H1 (cell line): ENCODE data around the gene NHLH2. TPM values are rescaled to one million over a fixed set of nuclear protein-coding genes. Genes with fewer than 3 reads are reported as not detected.

ENCODE experiments used
- CTCF ChIA-PET: fragments of 300-600 bp; sonication (Branson Sonifier 250); formaldehyde crosslinking; loops from one replicate; lab custom pipeline; 2021; ENCODE audit not compliant: partially characterized antibody; lab: Charles Lee
- POLR2A ChIA-PET: fragments of 300-600 bp; sonication (Branson Sonifier 250); formaldehyde crosslinking; loops from one replicate; lab custom pipeline; 2021; ENCODE audit warnings: inconsistent platforms; ENCODE audit not compliant: partially characterized antibody; lab: Charles Lee
- DNase-seq, 2 experiments: peaks; one replicate each; pipeline versions ENCODE4 v3.0.0 to v3.0.0-alpha.2; 2010 to 2022; ENCODE audit warnings: low spot score in 2 of 2, low read depth in 1 of 2, mixed read lengths in 1 of 2
- FAIRE-seq: peaks from 2 replicates; lab custom pipeline; 2011; peaks lifted over from hg19 to GRCh38; lab: Jason Lieb, UNC
- H2AFZ ChIP-seq: 2 replicates; pipeline ENCODE4 v1.8.1; 2012; ENCODE audit warnings: low read length, inconsistent platforms
- H2AK5ac ChIP-seq: 2 replicates; pipeline ENCODE4 v1.6.1; 2013; ENCODE audit warnings: low read depth, low read length
- H2BK120ac ChIP-seq: replicated peaks from 2 replicates; pipeline ENCODE3; 2013; ENCODE audit warnings: low read depth, low read length, inconsistent platforms
- H2BK12ac ChIP-seq: 2 replicates; pipeline ENCODE4 v1.6.1; 2013; ENCODE audit warnings: low read depth, low read length
- H2BK15ac ChIP-seq: 2 replicates; pipeline ENCODE4 v1.6.1; 2013; ENCODE audit warnings: low read length
- H2BK20ac ChIP-seq: 2 replicates; pipeline ENCODE4 v1.6.1; 2013; ENCODE audit warnings: low read length
- H2BK5ac ChIP-seq: 2 replicates; pipeline ENCODE4 v1.6.1; 2013; ENCODE audit warnings: low read depth, low read length
- H3K14ac ChIP-seq: 2 replicates; pipeline ENCODE4 v1.6.1; 2013; ENCODE audit warnings: inconsistent platforms; ENCODE audit not compliant: insufficient read length
- H3K18ac ChIP-seq: 2 replicates; pipeline ENCODE4 v1.6.1; 2013; ENCODE audit warnings: low read length; ENCODE audit errors: extremely low read depth
- H3K23ac ChIP-seq: 2 replicates; pipeline ENCODE4 v1.6.1; 2013; ENCODE audit warnings: inconsistent platforms; ENCODE audit not compliant: insufficient read length
- H3K23me2 ChIP-seq: 2 replicates; pipeline ENCODE4 v1.6.1; 2013; ENCODE audit warnings: low read depth, low read length
- H3K27ac ChIP-seq: 2 replicates; pipeline ENCODE4 v1.6.1; 2011; ENCODE audit warnings: low read depth, low read length, inconsistent platforms
- H3K27me3 ChIP-seq, 4 experiments: replicated peaks in 1 of 4; 1 replicate in 1 of 4; 2 replicates in 3 of 4; pipeline versions ENCODE4 v1.6.1 to v1.8.1; 2011 to 2013; ENCODE audit warnings: low read length in 3 of 4, mild to moderate bottlenecking in 3 of 4, inconsistent platforms in 2 of 4, mixed read lengths in 2 of 4, moderate library complexity in 1 of 4; ENCODE audit not compliant: control insufficient read depth in 3 of 4, insufficient read depth in 3 of 4; ENCODE audit errors: extremely low read depth in 1 of 4
- H3K36me3 ChIP-seq, 4 experiments: 2 replicates each; pipeline versions ENCODE4 v1.6.1 to v1.8.1; 2011 to 2013; ENCODE audit warnings: mild to moderate bottlenecking in 4 of 4, low read length in 3 of 4, moderate library complexity in 2 of 4, control low read depth in 1 of 4, inconsistent platforms in 1 of 4; ENCODE audit not compliant: insufficient read depth in 4 of 4, control insufficient read depth in 2 of 4
- H3K4ac ChIP-seq: replicated peaks from 2 replicates; pipeline ENCODE3; 2013; ENCODE audit warnings: low read length, low read depth, mixed read lengths, inconsistent platforms; ENCODE audit not compliant: insufficient read length
- H3K4me1 ChIP-seq, 4 experiments: replicated peaks in 1 of 4; 1 replicate in 1 of 4; 2 replicates in 3 of 4; pipeline versions ENCODE4 v1.6.1 to v1.8.1; 2011 to 2013; ENCODE audit warnings: low read length in 3 of 4, inconsistent platforms in 2 of 4, mixed read lengths in 1 of 4; ENCODE audit not compliant: insufficient read depth in 4 of 4, control insufficient read depth in 3 of 4
- H3K4me2 ChIP-seq, 2 experiments: 2 replicates each; pipeline versions ENCODE4 v1.6.1 to v1.8.1; 2011 to 2013; ENCODE audit warnings: low read depth in 2 of 2, low read length in 2 of 2, control low read depth in 1 of 2, inconsistent platforms in 1 of 2, mild to moderate bottlenecking in 1 of 2; ENCODE audit not compliant: insufficient read depth in 1 of 2
- H3K4me3 ChIP-seq, 4 experiments: fragments of 200-600, 300-600 bp in 1 of 4; sonication (generic), shearing (Covaris generic), sonication (Bioruptor Twin) in 1 of 4; 2 replicates each; pipeline versions ENCODE4 v1.5.1 to v1.8.1; 2011 to 2016; ENCODE audit warnings: low read length in 4 of 4, low read depth in 3 of 4, control low read depth in 2 of 4, inconsistent platforms in 2 of 4, mild to moderate bottlenecking in 2 of 4, mixed read lengths in 1 of 4, moderate library complexity in 1 of 4; ENCODE audit not compliant: insufficient read depth in 2 of 4; ENCODE audit errors: extremely low read depth in 1 of 4
- H3K56ac ChIP-seq: replicated peaks from 2 replicates; pipeline ENCODE3; 2013; ENCODE audit warnings: low read depth, mild to moderate bottlenecking, mixed read lengths, low read length, inconsistent platforms; ENCODE audit not compliant: insufficient read length
- H3K79me1 ChIP-seq: 2 replicates; pipeline ENCODE4 v1.6.1; 2013; ENCODE audit warnings: low read depth, low read length, control low read depth
- H3K79me2 ChIP-seq, 2 experiments: 2 replicates each; pipeline versions ENCODE4 v1.6.1 to v1.8.1; 2012 to 2013; ENCODE audit warnings: low read length in 2 of 2, mild to moderate bottlenecking in 2 of 2, inconsistent platforms in 1 of 2; ENCODE audit not compliant: insufficient read depth in 2 of 2, control insufficient read depth in 1 of 2
- H3K9ac ChIP-seq, 4 experiments: replicated peaks in 1 of 4; 1 replicate in 1 of 4; 2 replicates in 3 of 4; pipeline versions ENCODE4 v1.6.1 to v1.8.1; 2011 to 2013; ENCODE audit warnings: low read depth in 3 of 4, low read length in 3 of 4, control low read depth in 2 of 4, mild to moderate bottlenecking in 2 of 4, moderate library complexity in 2 of 4, inconsistent platforms in 1 of 4; ENCODE audit errors: extremely low read depth in 1 of 4
- H3K9me3 ChIP-seq, 2 experiments: 2 replicates each; pipeline versions ENCODE4 v1.6.1 to v1.8.1; 2012 to 2013; ENCODE audit warnings: mild to moderate bottlenecking in 2 of 2, moderate library complexity in 2 of 2, control low read depth in 1 of 2, inconsistent platforms in 1 of 2, low read depth in 1 of 2, low read length in 1 of 2, mixed read lengths in 1 of 2; ENCODE audit not compliant: insufficient read depth in 2 of 2
- H4K20me1 ChIP-seq, 2 experiments: replicated peaks in 1 of 2; 2 replicates each; pipeline versions ENCODE3 to v1.8.1; 2011 to 2013; ENCODE audit warnings: inconsistent platforms in 2 of 2, low read length in 2 of 2, mild to moderate bottlenecking in 1 of 2; ENCODE audit not compliant: insufficient read depth in 2 of 2, control insufficient read depth in 1 of 2
- H4K5ac ChIP-seq: 2 replicates; pipeline ENCODE4 v1.6.1; 2013; ENCODE audit warnings: low read length, low read depth, mixed read lengths, inconsistent platforms; ENCODE audit not compliant: insufficient read length
- H4K8ac ChIP-seq: 2 replicates; pipeline ENCODE4 v1.8.0; 2013; ENCODE audit warnings: mild to moderate bottlenecking, moderate library complexity, low read length, inconsistent platforms; ENCODE audit not compliant: insufficient read depth; ENCODE audit errors: extremely low read depth
- H4K91ac ChIP-seq: replicated peaks from 2 replicates; pipeline ENCODE3; 2013; ENCODE audit warnings: low read length, mixed read lengths, inconsistent platforms; ENCODE audit not compliant: insufficient read length
- ASH2L ChIP-seq: fragments of 200-600, 300-600 bp; sonication (generic); IDR thresholded peaks from one replicate; pipeline ENCODE4 v1.7.1; 2017; ENCODE audit warnings: low read length
- CBX5 ChIP-seq: fragments of 300-800, 300-1000 bp; sonication (generic); IDR thresholded peaks from 2 replicates; pipeline ENCODE4 v1.7.1; 2016; ENCODE audit warnings: antibody characterized with exemption, low read length, low read depth
- CEBPB ChIP-seq: IDR thresholded peaks from 2 replicates; pipeline ENCODE4 v1.6.1; 2012; ENCODE audit warnings: low read depth, low read length
- GABPA ChIP-seq: IDR thresholded peaks from 2 replicates; pipeline ENCODE4 v1.6.1; 2011; ENCODE audit warnings: mild to moderate bottlenecking, low read length, moderate library complexity, borderline replicate concordance; ENCODE audit not compliant: insufficient read depth
- GTF2F1 ChIP-seq: IDR thresholded peaks from 2 replicates; pipeline ENCODE4 v1.6.1; 2012; ENCODE audit warnings: low read depth, low read length, improper control_type of control experiment, borderline replicate concordance
- HDAC2 ChIP-seq, 2 experiments: fragments of 300-600 bp in 1 of 2; sonication (generic) in 1 of 2; IDR thresholded peaks; 2 replicates each; pipeline ENCODE4 v1.6.1; 2011 to 2012; ENCODE audit warnings: low read depth in 2 of 2, low read length in 2 of 2, mild to moderate bottlenecking in 2 of 2, moderate library complexity in 2 of 2, borderline replicate concordance in 1 of 2, inconsistent platforms in 1 of 2
- HDAC6 ChIP-seq: IDR thresholded peaks from one replicate; pipeline ENCODE4 v1.7.1; 2012; ENCODE audit warnings: low read depth, mild to moderate bottlenecking, inconsistent platforms, low read length, moderate library complexity
- JUN ChIP-seq: IDR thresholded peaks from 2 replicates; pipeline ENCODE4 v1.6.1; 2011; ENCODE audit warnings: low read depth, mild to moderate bottlenecking, improper control_type of control experiment, low read length
- KDM1A ChIP-seq: fragments of 200-600, 300-600 bp; sonication (generic); IDR thresholded peaks from 2 replicates; pipeline ENCODE4 v1.7.1; 2016; ENCODE audit warnings: mild to moderate bottlenecking, low read length, borderline replicate concordance
- KDM5A ChIP-seq: fragments of 200-600 bp; IDR thresholded peaks from 2 replicates; pipeline ENCODE4 v1.7.1; 2012; ENCODE audit warnings: mild to moderate bottlenecking, low read length, inconsistent platforms, mixed read lengths
- RXRA ChIP-seq: IDR thresholded peaks from 2 replicates; pipeline ENCODE4 v1.6.1; 2011; ENCODE audit warnings: low read depth, mild to moderate bottlenecking, low read length, moderate library complexity; ENCODE audit not compliant: insufficient read depth
- SP1 ChIP-seq: IDR thresholded peaks from 2 replicates; pipeline ENCODE4 v1.6.1; 2011; ENCODE audit warnings: low read depth, low read length
- SP2 ChIP-seq: IDR thresholded peaks from 2 replicates; pipeline ENCODE4 v1.6.1; 2012; ENCODE audit warnings: mild to moderate bottlenecking, low read length, inconsistent platforms
- SUZ12 ChIP-seq: fragments of 200-600 bp; sonication (generic); IDR thresholded peaks from 2 replicates; pipeline ENCODE4 v1.6.1; 2012; ENCODE audit warnings: mild to moderate bottlenecking, inconsistent platforms, low read length, moderate library complexity, mixed read lengths
- TAF1 ChIP-seq: IDR thresholded peaks from 2 replicates; pipeline ENCODE4 v1.6.1; 2011; ENCODE audit warnings: mild to moderate bottlenecking, low read depth, low read length
- TAF7 ChIP-seq: optimal IDR thresholded peaks from 2 replicates; pipeline ENCODE3; 2011; ENCODE audit warnings: low read depth, mild to moderate bottlenecking, inconsistent platforms, low read length, moderate library complexity, borderline replicate concordance
- TBP ChIP-seq: IDR thresholded peaks from 2 replicates; pipeline ENCODE4 v1.6.1; 2011; ENCODE audit warnings: low read depth, low read length, improper control_type of control experiment
- polyA plus RNA-seq, 7 experiments: library from polyadenylated mRNA; depleted of rRNA in 3 of 7; stranded (reverse) in 5 of 7; unstranded in 2 of 7; fragments of >200 nt in 5 of 7; fragments of 200-250 nt in 2 of 7; gene quantifications; 1 replicate in 5 of 7; 2 replicates in 1 of 7; 4 replicates in 1 of 7; pipeline versions ENCODE4 v1.2.1 to v1.2.3, GENCODE V29; 2011 to 2013; ENCODE audit warnings: missing spikeins in 2 of 7, mixed read lengths in 2 of 7
- total RNA-seq: library from RNA; stranded (reverse); fragmentation: NEBNext Ultra II Directional; extraction: Animal tissue kit (Norgen Biotek cat#: 25700); gene quantifications from 2 replicates; pipeline ENCODE4 v1.2.1, GENCODE V29; 2021

Gene NHLH2
- total and polyA plus RNA-seq, 2 of the 8 experiments (the other 6 are each of a cell fraction or from before 2014, with no cell fraction given), result 0.92 to 1.1 TPM

DNA sequence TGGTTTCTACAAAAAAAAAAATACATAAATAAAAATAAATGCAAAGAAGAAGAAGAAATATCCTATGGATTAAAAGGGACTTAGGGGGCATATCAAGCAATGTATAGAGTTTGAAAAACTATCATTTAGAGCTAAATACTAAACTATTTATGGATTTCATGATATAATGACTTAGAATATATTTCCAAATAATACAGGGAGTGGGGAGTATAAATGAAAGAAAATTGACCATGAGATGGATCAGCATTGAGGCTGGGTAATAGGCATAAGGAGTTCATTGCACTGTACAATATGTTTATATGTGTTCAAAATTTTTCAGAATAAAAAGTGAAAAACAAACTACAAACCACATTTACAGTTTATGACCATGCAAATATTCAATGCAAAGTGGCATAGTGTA is 18.8 kb downstream of the NHLH2 start:
- POLR2A ChIA-PET, result no interaction called here
- Histone ChIP-seq H4K8ac (no peak overlapping the region), H3K18ac (no peak overlapping the region), H3K9ac (no peak overlapping the region), H2BK12ac (no peak overlapping the region), H3K9me3 (no peaks in the 10 kb centered on the region), H3K79me1 (no peaks in the 10 kb centered on the region), H2AK5ac (no peak overlapping the region), H3K79me2 (no peaks in the 10 kb centered on the region), H4K5ac (no peak overlapping the region), H3K4ac (no peak overlapping the region), H2BK120ac (no peak overlapping the region), H3K23ac (no peak overlapping the region), H4K91ac (no peak overlapping the region), H3K4me1 (no peaks in the 10 kb centered on the region), H3K56ac (no peak overlapping the region), H2BK15ac (no peak overlapping the region), H2BK5ac (no peak overlapping the region), H3K23me2 (no peaks in the 10 kb centered on the region), H3K14ac (no peak overlapping the region), H2BK20ac (no peak overlapping the region), H3K4me3 (no peak overlapping the region), H3K4me2 (no peak overlapping the region), H2AFZ (no peak overlapping the region), H3K27ac (no peak overlapping the region), H4K20me1 (no peaks in the 10 kb centered on the region), H3K36me3 (no peaks in the 10 kb centered on the region), H3K27me3 (no peaks in the 10 kb centered on the region)
- FAIRE-seq (no peak), DNase-seq (no peak)
- CTCF ChIA-PET, result interaction anchor here (1.1 kb wide), 2 partner anchors 159 to 160 kb away, joined by 3 read pairs; no protein-coding TSS in a partner anchor
- TF ChIP-seq ASH2L (no peak), KDM1A (no peak), CBX5 (no peak), CEBPB (no peak), GABPA (no peak), SP1 (no peak), KDM5A (no peak), TBP (no peak), SP2 (no peak), SUZ12 (no peak), HDAC6 (no peak), TAF1 (no peak), HDAC2 (IDR thresholded peaks at IDR 0.05; ENCODE audit: borderline replicate concordance in 1 of 2, low read depth in 2 of 2, low read length in 2 of 2) (no peak), JUN (no peak), RXRA (no peak), TAF7 (no peak), GTF2F1 (no peak)
